Stimulated activated CD4-positive, alpha-beta T cell treated with anti-CD3 and anti-CD28 coated beads, Interleukin-12 subunit alpha, Interleukin-12 subunit beta, amount 100 ng/mL, for 48 hours (primary cell): ENCODE measurements around the gene WSB2.

ENCODE experiments used
- DNase-seq, 3 donors: peaks; one replicate each; pipeline ENCODE4 v3.0.0-alpha.2; 2020; ENCODE audit warnings: low read depth in 2 of 3, low spot score in 1 of 3

The WSB2 gene

DNA sequence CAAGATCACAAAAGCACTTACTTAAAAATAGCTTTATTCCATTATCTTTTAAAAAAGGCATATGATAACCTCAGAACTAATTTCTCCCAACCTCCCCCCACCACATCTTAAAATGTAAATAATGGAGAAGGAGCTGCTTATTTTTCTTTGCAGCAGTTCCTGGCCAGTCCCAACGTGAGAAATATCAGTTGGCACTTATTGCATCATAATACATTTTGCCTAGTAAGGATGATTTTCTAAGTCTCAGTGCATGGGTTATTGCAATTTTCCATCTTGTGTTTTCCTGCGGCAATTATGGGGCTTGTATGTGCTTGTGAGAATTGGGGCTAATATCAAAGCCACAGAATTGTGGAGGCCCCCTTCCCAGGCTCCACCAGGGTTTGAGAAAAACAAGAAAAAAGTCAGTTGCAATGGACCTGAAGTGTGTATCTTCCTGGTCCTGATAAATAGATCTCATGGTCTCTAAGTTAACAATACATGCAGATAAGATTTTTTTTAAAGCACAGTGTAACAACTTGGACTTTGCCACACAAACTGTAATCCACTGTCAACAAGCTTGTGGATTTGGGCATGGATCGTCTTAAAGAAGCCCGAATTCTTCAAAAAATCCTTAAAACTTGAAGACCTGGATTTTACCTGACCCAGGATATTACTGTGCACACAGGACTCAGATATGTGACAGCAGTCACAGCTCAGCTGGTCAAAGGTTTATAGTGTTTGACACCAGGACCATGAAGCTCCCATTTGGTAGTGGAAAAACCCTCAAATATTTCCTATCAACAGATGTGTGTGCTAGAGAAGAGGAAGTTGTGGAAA, 2.8 kb upstream of the WSB2 start:
- no peak for DNase-seq

- no peak for DNase-seq
These were observed 1.2 kb upstream of the WSB2 start for GRCh38 chr12:118061873-118062843.

DNA sequence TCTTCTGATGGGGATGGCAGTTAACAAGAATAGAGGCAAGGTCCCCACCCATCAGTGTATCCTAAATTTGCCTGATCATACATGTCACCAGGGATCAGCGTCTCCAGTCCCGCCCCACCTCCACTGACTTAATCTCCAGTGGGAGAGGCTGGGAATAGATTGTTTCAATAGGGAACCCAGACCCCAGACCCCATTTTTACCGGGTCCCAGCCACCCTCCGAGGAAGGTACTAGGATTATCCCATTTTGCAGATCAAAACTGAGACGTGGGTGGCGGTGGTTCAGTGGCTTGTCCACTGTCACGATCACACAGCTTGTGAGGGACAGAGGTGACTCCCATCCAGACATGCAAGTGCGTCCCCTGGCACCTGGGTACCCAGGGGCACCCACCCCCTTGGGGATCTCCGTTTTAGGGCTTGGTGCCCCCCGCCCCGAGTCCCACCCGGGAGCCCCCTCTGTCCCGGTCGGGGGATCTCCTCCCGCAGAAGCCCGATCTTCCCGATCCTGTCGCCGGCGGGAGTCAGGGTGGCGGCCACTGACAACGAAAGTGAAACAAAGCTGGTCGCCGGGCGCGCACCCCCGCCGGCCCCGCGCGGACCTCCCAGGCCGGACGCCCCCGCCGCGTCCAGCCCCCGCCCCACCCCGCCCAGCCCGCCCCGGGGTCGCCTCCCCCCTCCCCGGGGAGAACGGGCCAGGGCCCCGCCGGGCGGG, 523 bp downstream of the WSB2 start:
- no peak for DNase-seq

- no peak for DNase-seq
These were observed 1.4 kb downstream of the WSB2 start for GRCh38 chr12:118059341-118060191.

DNA sequence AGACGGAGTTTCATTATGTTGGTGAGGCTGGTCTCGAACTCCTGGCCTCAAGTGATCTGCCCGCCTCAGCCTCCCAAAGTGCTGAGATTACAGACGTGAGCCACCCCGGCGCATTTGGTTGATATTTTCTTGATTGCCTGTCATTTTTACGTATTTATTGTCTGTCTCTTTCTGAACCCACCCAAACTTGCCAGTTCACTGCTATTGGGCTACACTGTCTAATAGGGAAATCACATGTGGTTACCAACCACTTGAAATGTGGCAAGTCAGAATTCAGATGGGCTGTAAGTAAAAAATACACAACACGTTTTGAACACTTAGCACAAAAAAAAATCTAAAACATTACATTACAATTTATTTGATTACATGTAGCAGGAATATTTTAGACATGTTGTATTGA, 2.1 kb downstream of the WSB2 start:
- DNase-seq, result no peak

DNA sequence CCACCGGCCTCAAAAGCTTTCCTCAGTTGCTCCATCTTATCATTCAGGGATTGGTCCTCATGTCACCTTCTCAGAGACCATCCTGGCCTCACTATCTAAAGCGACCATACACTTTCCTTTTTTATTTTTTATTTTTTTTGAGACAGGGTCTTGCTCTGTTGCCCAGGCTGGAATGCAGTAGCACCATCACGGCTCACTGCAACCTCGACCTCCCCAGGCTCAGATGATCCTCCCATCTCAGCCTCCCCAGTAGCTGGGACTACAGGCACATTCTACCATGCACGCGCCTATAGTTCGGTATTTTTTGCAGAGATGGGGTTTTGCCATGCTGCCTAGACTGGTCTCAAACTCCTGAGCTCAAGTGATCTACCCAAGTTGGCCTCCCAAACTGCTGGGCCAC, 2.8 kb downstream of the WSB2 start:
- DNase-seq, result no peak

GRCh38 chr12:118055865-118056773, 4.9 kb downstream of the WSB2 start:
- no peak for DNase-seq

DNA sequence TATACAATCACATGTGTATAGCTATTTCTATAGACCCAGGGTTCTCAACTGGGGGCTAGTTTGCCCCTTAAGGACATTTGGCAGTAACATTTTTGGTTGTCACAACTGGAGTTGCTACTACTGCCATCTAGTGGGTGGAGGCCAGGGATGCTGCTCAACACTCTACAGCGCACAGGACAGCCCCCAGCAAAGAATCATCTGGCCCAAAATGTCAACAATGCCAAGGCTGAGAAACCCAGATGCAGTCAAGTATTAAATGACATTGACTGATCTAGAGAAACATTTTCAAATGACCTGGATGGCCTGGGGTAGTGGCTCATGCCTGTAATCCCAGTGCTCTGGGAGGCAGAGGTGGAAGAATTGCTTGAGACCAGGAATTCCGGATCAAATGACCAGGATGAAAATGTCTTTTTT, 5.8 kb downstream of the WSB2 start:
- peak; percentile 61 to 82 (median 63) for DNase-seq

DNA sequence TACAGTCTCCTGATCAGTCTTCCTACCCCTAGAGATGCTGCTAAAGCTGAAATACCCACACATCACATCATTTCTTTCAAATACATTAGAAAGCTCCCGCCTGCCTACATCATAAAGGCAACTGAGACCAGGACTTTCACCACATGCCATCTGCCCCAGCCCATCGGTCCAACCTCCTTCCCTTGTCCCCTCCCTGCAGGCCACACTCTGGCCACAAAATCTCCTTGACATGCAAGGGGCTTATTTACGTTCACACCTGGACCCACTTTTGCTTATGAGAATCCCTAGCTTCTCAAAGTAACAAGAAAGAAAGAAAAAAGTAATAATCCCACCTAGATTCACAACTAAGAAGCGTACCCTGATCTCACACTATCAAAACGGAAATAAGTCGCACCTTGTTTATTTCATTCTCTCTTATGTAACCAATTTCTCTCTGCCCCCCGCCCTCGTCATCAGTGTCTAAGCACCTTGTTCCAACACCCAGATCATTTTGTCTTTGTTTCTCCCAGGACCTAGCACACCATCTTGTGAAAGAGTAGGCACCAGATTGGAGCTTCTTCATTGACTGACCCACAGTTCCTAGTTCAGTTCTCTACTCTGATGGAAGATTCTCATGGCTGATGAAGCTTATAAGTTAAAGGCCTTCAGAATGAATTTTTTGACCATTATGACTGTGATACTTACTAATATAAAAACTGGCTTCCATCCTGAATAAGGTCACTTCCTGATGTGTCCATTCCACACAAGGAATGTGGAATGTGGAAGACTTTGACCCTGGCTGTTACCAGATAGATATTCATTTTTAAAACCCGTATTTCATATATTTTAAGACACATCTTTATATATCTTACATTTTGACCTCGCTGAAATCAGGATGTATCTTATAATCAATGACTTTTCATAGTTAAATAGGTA, 7.7 kb downstream of the WSB2 start:
- DNase-seq, result no peak

DNA sequence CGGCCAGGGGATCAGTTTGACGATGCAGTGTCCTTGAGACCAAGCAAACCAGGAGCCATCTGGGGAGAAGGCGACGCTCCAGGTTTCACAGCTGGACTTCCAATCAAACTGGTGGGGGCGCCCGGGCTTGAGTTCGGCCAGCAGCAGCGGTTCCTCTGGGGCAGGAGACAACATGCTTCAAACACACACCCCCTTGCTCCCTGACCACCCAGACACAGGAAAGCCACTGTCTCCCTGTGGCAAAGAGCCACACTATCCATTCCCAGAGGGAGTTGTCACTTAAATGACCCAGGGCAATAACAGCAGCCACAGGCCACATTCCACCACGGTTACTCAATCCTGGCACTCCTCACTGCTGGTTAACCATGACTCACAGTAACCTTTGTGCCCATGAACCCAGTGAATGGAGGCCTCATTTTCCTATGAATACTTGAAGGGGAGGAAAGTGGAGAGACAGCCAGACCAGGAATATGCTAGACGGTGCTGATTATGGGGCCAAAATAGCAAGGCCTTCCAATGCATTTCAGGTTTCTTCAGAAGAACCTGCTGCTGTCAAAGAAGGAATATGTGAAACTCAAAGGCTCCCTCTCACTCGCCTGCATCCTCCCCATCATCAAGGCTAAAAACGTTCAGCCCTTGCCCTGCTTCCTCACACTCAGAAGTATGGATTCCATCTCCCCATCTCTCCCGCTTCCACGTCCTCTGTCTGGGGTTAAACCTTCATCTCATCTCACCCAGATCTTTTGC, 8.5 kb downstream of the WSB2 start:
- peak in 2 of 3 donors; percentile 42 to 43 for DNase-seq

- DNase-seq, result no peak
These were observed 9.7 kb downstream of the WSB2 start for GRCh38 chr12:118050972-118051910.

- DNase-seq, result no peak
These were observed 14.5 kb downstream of the WSB2 start for GRCh38 chr12:118046430-118046829.

GRCh38 chr12:118044577-118044976, 16.4 kb downstream of the WSB2 start:
- no peak for DNase-seq

DNA sequence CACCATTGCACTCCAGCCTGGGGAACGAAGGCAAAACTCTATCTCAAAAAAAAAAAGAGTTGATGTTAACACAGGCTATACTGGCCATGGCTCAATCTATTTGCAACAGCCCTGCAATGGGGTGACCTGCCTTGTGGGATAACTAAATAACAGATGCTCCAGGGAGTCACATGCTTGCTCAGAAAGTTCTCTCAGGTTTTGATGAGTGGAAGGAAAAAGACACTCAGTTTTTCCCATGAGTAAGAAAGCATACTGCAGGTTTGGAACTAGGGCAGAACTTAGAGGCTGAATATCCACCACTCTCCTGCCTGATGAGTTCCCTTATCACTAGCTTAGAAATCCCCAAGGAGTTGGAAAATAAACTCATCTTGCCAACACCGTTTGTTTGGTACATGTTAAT, 16.9 kb downstream of the WSB2 start:
- DNase-seq, result no peak

DNA sequence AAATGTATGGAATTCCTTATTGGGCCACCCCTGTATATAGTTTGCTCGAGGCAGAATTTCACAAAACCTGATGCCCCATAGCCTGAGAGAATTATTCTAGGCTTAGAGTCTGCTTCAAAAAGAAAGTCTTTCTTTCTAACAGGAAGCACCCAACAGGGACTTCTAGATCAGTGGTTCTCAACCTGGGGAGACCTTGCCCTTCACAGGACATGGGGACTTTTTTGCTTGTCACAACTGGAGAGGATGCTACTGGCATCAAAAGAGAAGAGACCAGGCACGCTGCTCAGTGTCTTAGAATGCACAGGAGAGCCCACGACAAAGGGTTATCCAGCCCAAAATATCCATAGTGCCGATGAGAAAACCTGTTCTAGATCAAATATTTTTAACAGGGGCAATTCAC, 18.9 kb downstream of the WSB2 start:
- no peak for DNase-seq

- no peak for DNase-seq
These were observed 22.8 kb downstream of the WSB2 start for GRCh38 chr12:118038137-118038536.
